LNCaP clone FGC (cell line): Measurements from ENCODE around the gene CDC5L.

ENCODE experiments used
- DNase-seq: peaks from one replicate; pipeline ENCODE4 v3.0.0-alpha.2; 2011; ENCODE audit warnings: low read depth
- H3K4me3 ChIP-seq: 2 replicates; pipeline ENCODE4 v1.5.1; 2011; ENCODE audit warnings: mild to moderate bottlenecking, low read depth, low read length, control low read depth
- CTCF ChIP-seq: IDR thresholded peaks from 2 replicates; pipeline ENCODE4 v1.5.1; 2012; ENCODE audit warnings: mild to moderate bottlenecking; ENCODE audit not compliant: control insufficient read depth, insufficient read depth; ENCODE audit errors: extremely low read depth

The CDC5L gene

GRCh38 chr6:44359973-44360372 lies 27.5 kb upstream of the CDC5L start:
- no peak for TF ChIP-seq CTCF
- DNase-seq, result no peak
- H3K4me3 ChIP-seq, result no peak overlapping the region

- H3K4me3 ChIP-seq, result no peak overlapping the region
- DNase-seq, result no peak
- no peak for TF ChIP-seq CTCF
Measured at GRCh38 chr6:44361947-44362346, 25.6 kb upstream of the CDC5L start.

GRCh38 chr6:44363377-44363926 lies 24.1 kb upstream of the CDC5L start:
- H3K4me3 ChIP-seq, result no peak overlapping the region
- no peak for TF ChIP-seq CTCF
- DNase-seq, result no peak

- no peak overlapping the region for H3K4me3 ChIP-seq
- TF ChIP-seq CTCF, result no peak
- no peak for DNase-seq
Measured at GRCh38 chr6:44366781-44367180, 20.7 kb upstream of the CDC5L start.

- no peak for DNase-seq
- H3K4me3 ChIP-seq, result no peak overlapping the region
- no peak for TF ChIP-seq CTCF
Measured at GRCh38 chr6:44367681-44368080, 19.8 kb upstream of the CDC5L start.

- TF ChIP-seq CTCF, result no peak
- no peak overlapping the region for H3K4me3 ChIP-seq
- no peak for DNase-seq
Measured at GRCh38 chr6:44373051-44373450, 14.5 kb upstream of the CDC5L start.

GRCh38 chr6:44373787-44374186 lies 13.7 kb upstream of the CDC5L start:
- no peak for DNase-seq
- H3K4me3 ChIP-seq, result no peak overlapping the region
- no peak for TF ChIP-seq CTCF
